SK-N-MC (cell line): ENCODE measurements around the gene FEM1A.

ENCODE experiments used
- EZH2 ChIP-seq: fragments of 200-600 bp; sonication (generic); IDR thresholded peaks from one replicate; pipeline ENCODE4 v1.6.1; 2017; ENCODE audit warnings: antibody characterized with exemption
- FOXP2 ChIP-seq: optimal IDR thresholded peaks from 2 replicates; pipeline ENCODE3; 2011; ENCODE audit warnings: mild to moderate bottlenecking, moderate library complexity; ENCODE audit not compliant: insufficient read depth; ENCODE audit errors: extremely low read length, control extremely low read depth
- POLR2AphosphoS5 ChIP-seq: IDR thresholded peaks from 2 replicates; pipeline ENCODE4 v1.6.1; 2012; ENCODE audit warnings: mild to moderate bottlenecking, low read depth, low read length, borderline replicate concordance

GRCh38 chr19:4780860-4781259, 10.7 kb upstream of the FEM1A start:
- no peak for TF ChIP-seq POLR2AphosphoS5
- no peak for TF ChIP-seq EZH2
- TF ChIP-seq FOXP2: no peak
